Adrenal gland (tissue), 12 donors: ENCODE measurements around the gene MUSTN1. TPM values are rescaled to one million over a fixed set of nuclear protein-coding genes. Genes with fewer than 3 reads are reported as not detected.

Experiments
- DNase-seq, 7 donors: peaks; one replicate each; pipeline ENCODE4 v3.0.0-alpha.2; 2019 to 2020
- H3K27ac ChIP-seq, 5 donors: fragments of 200-600 bp; sonication (generic) in 4 of 5; 1 replicate in 3 of 5; 2 replicates in 2 of 5; pipeline versions ENCODE4 v1.5.1 to v1.8.0; 2016 to 2020; ENCODE audit warnings: mild to moderate bottlenecking in 1 of 5
- H3K27me3 ChIP-seq: fragments of 200-600 bp; 2 replicates; pipeline ENCODE4 v1.8.0; 2021
- H3K36me3 ChIP-seq, 2 donors: fragments of 200-600 bp; replicated peaks in 1 of 2; 1 replicate in 1 of 2; 2 replicates in 1 of 2; pipeline versions ENCODE4 v1.5.1 to v1.8.0; 2018 to 2022
- H3K4me1 ChIP-seq, 2 donors: fragments of 200-600 bp; replicated peaks in 1 of 2; 1 replicate in 1 of 2; 2 replicates in 1 of 2; pipeline versions ENCODE4 v1.5.1 to v1.8.0; 2018 to 2021
- H3K4me3 ChIP-seq, 4 donors: fragments of 200-600 bp; sonication (generic) in 3 of 4; one replicate each; pipeline ENCODE4 v1.5.1; 2016 to 2018
- H3K9me3 ChIP-seq, 3 donors: fragments of 200-600 bp; sonication (generic) in 1 of 3; replicated peaks in 1 of 3; 1 replicate in 2 of 3; 2 replicates in 1 of 3; pipeline versions ENCODE4 v1.5.1 to v1.8.0; 2016 to 2021
- POLR2A ChIP-seq, 2 donors: fragments of 450-650 bp; IDR thresholded peaks; one replicate each; pipeline ENCODE4 v1.6.1; 2017; ENCODE audit warnings: antibody characterized with exemption in 2 of 2, mild to moderate bottlenecking in 2 of 2, moderate library complexity in 1 of 2
- WGBS, 4 donors: extraction: QIAGEN DNeasy Blood & Tissue Kit in 2 of 4; methylation state at CpG; one replicate each; pipeline versions ENCODE4 v1.1.5 to v1.1.7; 2013 to 2017; 5-methylcytosine and 5-hydroxymethylcytosine counted together
- intact Hi-C, 2 donors: fragments of 100-400 bp; cut with DNase I; formaldehyde crosslinking; loops; one replicate each; pipeline versions ENCODE4 v1.14.1 to v1.15.0; 2022 to 2023
- polyA plus RNA-seq, 3 donors: library from polyadenylated mRNA; stranded (reverse); fragments of 200-250 nt in 2 of 3; fragments of 350-450 nt in 1 of 3; fragmentation: Illumina TruSeq in 1 of 3; extraction: RNeasy Lipid Tissue Mini Kit (QIAGEN cat#74804) in 1 of 3; gene quantifications; one replicate each; pipeline ENCODE4 v1.2.3, GENCODE V29; 2013 to 2014
- total RNA-seq, 9 donors: library from RNA; depleted of rRNA in 4 of 9; stranded (reverse); fragments of >200 nt in 4 of 9; fragments of 120-200 nt in 1 of 9; fragmentation: NEBNext Ultra II Directional in 1 of 9; extraction: Animal tissue kit (Norgen Biotek cat#: 25700) in 1 of 9; gene quantifications; one replicate each; pipeline versions ENCODE4 v1.1.0 to v1.2.4, GENCODE V29; 2013 to 2023
- TF ChIP-seq, protein P1 (sequence below), 6 experiments: fragments of 450-650 bp in 4 of 6; fragments of 200-600 bp in 2 of 6; sonication (generic) in 1 of 6; IDR thresholded peaks; 1 replicate in 5 of 6; 2 replicates in 1 of 6; pipeline versions ENCODE4 v1.5.1 to v1.8.0; 2016 to 2021; ENCODE audit warnings: antibody characterized with exemption in 6 of 6, mild to moderate bottlenecking in 2 of 6, moderate library complexity in 1 of 6
- donor health status: healthy with polysubstance abuse.
- donor health status: Bipolar disorder and iron deficiency.
- donor health status: DM: yes; HTN: yes; CAD: no.
- donor health status: DM: no; HTN: no; CAD: no.
- donor health status: DM: no; HTN: no; CAD: no.
- donor health status: DM: yes; HTN: yes; CAD: no.

Gene MUSTN1
- total and polyA plus RNA-seq, 12 donors, result 0.50 to 128 (median 2.2) TPM; not detected in 4

DNA sequence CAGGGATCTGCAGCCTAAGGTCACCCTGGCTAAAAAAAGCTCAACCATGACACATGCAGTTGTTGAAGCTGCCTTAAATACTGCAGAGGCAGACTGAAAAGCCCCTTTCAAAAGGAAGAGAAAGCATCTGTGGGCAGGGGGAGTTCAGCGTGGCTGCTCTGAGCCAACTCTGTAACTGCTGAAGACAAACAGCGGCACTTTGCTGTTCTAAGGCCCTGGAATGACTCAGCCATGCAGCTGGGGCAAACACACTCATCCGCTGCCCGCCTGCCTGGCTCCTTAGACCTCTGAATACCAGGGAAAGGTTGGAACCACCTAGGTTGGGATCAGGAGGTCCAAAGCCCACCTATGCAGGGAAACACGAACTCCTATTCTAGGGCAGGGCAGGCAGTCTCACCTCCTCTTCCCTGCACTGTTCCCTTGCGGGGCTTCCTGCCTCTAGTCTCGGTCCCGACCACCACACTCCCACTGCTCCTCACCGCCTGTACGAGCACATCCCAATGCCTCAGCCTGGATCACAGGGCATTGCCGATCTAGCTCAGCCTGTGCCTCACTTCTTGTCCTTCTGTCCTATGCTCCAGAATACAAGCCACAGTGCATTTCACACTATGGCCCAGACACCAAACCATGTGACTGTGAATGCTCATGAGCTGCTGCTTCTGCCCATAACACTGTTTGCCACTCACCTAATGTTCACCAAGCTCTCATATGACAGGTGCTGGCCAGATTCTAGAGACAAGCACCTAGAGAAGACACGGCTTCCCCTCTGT, 6.6 kb upstream of the MUSTN1 start:
- DNase-seq, result peak in 4 of 7 donors; percentile 45 to 61 (median 52)
- intact Hi-C loops, result no loop called here
- 84 to 96% (median 89%) methylated on average over 9 to 12 of the region's 12 CpGs for WGBS, 4 donors

DNA sequence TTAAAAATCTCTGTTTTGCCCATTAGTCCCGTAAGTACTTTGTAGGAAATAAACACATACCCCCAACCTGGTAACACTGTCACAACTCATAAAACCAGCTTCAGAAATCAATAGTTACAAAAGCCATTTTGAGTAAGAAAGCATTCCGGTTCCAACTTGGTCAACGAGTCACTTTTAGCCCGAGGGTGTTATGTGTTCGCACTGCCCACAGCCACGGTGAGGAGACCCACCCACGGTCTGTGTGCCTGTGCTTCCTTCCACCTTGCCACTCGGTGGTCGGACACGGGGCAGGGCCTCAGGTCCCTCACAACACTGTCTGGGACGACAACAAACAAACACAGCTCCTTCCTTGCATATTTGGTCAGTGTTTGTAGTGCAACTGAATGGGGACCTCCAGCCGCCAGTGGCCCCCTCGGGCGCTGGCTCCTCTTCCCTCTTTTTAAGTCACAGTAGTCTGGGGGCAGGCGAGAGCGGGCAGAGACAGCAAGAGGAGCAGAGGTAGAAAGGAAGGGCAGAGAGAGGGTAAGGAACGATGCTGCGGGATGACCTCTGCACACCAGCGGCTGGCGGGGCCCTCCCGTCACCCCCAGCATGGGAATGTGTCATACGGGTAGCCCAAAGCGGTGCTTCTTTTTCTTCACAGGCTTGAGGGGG, 5.2 kb upstream of the MUSTN1 start:
- no peak for DNase-seq
- TF ChIP-seq, protein P1, sequence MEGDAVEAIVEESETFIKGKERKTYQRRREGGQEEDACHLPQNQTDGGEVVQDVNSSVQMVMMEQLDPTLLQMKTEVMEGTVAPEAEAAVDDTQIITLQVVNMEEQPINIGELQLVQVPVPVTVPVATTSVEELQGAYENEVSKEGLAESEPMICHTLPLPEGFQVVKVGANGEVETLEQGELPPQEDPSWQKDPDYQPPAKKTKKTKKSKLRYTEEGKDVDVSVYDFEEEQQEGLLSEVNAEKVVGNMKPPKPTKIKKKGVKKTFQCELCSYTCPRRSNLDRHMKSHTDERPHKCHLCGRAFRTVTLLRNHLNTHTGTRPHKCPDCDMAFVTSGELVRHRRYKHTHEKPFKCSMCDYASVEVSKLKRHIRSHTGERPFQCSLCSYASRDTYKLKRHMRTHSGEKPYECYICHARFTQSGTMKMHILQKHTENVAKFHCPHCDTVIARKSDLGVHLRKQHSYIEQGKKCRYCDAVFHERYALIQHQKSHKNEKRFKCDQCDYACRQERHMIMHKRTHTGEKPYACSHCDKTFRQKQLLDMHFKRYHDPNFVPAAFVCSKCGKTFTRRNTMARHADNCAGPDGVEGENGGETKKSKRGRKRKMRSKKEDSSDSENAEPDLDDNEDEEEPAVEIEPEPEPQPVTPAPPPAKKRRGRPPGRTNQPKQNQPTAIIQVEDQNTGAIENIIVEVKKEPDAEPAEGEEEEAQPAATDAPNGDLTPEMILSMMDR (IDR thresholded peaks at IDR 0.05), result no peak
- TF ChIP-seq POLR2A (IDR thresholded peaks at IDR 0.05), result no peak
- Histone ChIP-seq H3K27ac (no peak overlapping the region), H3K9me3 (no peaks in the 10 kb centered on the region), H3K27me3 (no peaks in the 10 kb centered on the region), H3K4me3 (no peak overlapping the region), H3K4me1 (peaks cover 5 to 23% of the 10 kb centered on the region in 2 donors), H3K36me3 (peaks cover 0 to 23% of the 10 kb centered on the region in 2 donors)
- intact Hi-C loops, result no loop called here
- 90 to 92% (median 91%) methylated on average over 23 of the region's 23 CpGs for WGBS, 4 donors

More for the DNA sequence above, 6.6 kb upstream of the MUSTN1 start:
- Histone ChIP-seq H3K4me1 (peaks cover 5 to 31% of the 10 kb centered on the region in 2 donors), H3K4me3 (no peak overlapping the region), H3K9me3 (no peaks in the 10 kb centered on the region), H3K27me3 (no peaks in the 10 kb centered on the region), H3K36me3 (peaks cover 0 to 23% of the 10 kb centered on the region in 2 donors), H3K27ac (peak overlapping the region in 1 of 5 donors; percentile 8)
- TF ChIP-seq POLR2A (IDR thresholded peaks at IDR 0.05), result no peak
- TF ChIP-seq, protein P1 (IDR thresholded peaks at IDR 0.05), result no peak

DNA sequence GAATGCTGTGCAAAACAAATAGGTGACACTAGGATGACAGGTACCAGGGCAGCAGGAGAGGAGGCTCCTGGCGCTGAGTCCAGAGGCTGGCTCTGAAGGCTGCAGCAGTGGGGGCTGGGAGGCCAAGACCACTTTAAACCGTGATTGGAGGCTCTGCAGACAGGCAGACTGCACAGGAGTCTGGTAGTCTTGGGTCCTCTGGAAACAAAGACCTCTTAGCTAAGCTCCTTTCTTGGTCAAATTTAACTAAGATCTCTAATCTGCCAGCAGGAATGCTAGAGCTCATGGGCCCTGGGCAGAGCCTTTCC, 4.4 kb upstream of the MUSTN1 start:
- Histone ChIP-seq H3K4me1 (peaks cover 0 to 15% of the 10 kb centered on the region in 2 donors), H3K4me3 (no peak overlapping the region), H3K27ac (no peak overlapping the region), H3K27me3 (no peaks in the 10 kb centered on the region), H3K36me3 (peaks cover 0 to 23% of the 10 kb centered on the region in 2 donors), H3K9me3 (no peaks in the 10 kb centered on the region)
- 76 to 100% (median 90%) methylated on average over 2 of the region's 2 CpGs for WGBS, 4 donors
- intact Hi-C loops, result no loop called here
- TF ChIP-seq, protein P1 (IDR thresholded peaks at IDR 0.05), result no peak
- TF ChIP-seq POLR2A (IDR thresholded peaks at IDR 0.05), result no peak
- no peak for DNase-seq

DNA sequence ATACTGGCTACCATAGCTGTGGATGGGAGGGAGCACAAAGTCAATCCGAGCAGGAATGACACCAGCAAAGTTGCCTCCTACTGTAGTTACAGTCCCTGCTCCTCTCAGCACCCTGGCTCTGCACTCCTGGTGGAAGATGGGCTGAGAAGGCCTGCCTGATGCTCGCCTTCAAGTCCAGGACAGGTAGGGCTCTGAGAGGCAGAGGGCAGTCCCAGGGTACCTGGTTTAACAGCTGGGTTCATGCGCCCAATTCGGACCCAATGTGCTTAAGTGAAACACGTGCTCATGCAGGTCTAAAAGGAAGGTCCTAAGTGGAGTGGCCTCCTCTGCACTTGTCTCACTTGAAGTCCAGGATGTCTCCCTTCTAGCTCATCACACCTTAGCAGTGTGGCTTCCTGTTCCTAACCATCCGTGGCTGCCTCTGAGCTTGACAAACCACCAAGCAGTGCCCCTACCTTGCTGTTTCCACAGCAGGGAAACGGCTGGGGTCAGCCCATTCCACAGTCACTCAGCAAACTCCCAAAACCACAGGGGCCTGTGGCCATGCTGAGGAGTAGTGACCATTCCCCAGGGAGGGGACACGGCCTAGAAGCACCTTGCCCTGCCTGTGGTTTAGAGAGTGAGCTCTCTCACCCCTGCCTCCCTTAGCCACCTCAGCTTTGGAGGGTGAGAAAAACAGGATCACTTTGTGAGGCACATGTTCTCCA, 3.9 kb upstream of the MUSTN1 start:
- H3K27ac ChIP-seq, result no peak overlapping the region
- H3K27me3 ChIP-seq, result no peaks in the 10 kb centered on the region
- peaks cover 0 to 10% of the 10 kb centered on the region in 2 donors for H3K4me1 ChIP-seq
- DNase-seq, result no peak
- peaks cover 0 to 23% of the 10 kb centered on the region in 2 donors for H3K36me3 ChIP-seq
- H3K9me3 ChIP-seq, result no peaks in the 10 kb centered on the region
- no peak overlapping the region for H3K4me3 ChIP-seq
- WGBS, 4 donors, result 85 to 92% (median 89%) methylated on average over 6 to 8 of the region's 8 CpGs
- no peak for TF ChIP-seq POLR2A (IDR thresholded peaks at IDR 0.05)
- TF ChIP-seq, protein P1 (IDR thresholded peaks at IDR 0.05), result no peak
- intact Hi-C loops, result no loop called here
